Large intestine (tissue), 3 donors: Measurements from ENCODE around the gene USP13. TPM values are rescaled to one million over a fixed set of nuclear protein-coding genes. Genes with fewer than 3 reads are reported as not detected.
"Not testable (repeated sequence)": the region's sequence is repeated elsewhere in the genome, so short reads cannot be mapped to it uniquely, and the experiment has no call there.

Source experiments
- DNase-seq, 2 donors: peaks; one replicate each; pipeline versions ENCODE4 v3.0.0 to v3.0.0-alpha.2; 2013
- H3K27ac ChIP-seq: one replicate; pipeline ENCODE4 v1.5.1; 2013; ENCODE audit warnings: low read length
- H3K27me3 ChIP-seq: 2 replicates; pipeline ENCODE4 v1.6.1; 2013; ENCODE audit warnings: low read length; ENCODE audit not compliant: control insufficient read depth, insufficient read depth
- H3K36me3 ChIP-seq: 2 replicates; pipeline ENCODE4 v1.6.1; 2013; ENCODE audit warnings: low read length; ENCODE audit not compliant: control insufficient read depth, insufficient read depth
- H3K4me1 ChIP-seq: one replicate; pipeline ENCODE4 v1.6.1; 2013; ENCODE audit warnings: low read length; ENCODE audit not compliant: control insufficient read depth, insufficient read depth
- H3K4me3 ChIP-seq: one replicate; pipeline ENCODE4 v1.5.1; 2013; ENCODE audit warnings: low read length
- H3K9me3 ChIP-seq: one replicate; pipeline ENCODE4 v1.6.1; 2013; ENCODE audit warnings: mild to moderate bottlenecking, low read depth, low read length, moderate library complexity; ENCODE audit not compliant: control insufficient read depth
- WGBS: methylation state at CpG from one replicate; pipeline ENCODE4 v1.1.5; 2013; ENCODE audit warnings: low lambda C conversion rate; ENCODE audit not compliant: insufficient coverage; 5-methylcytosine and 5-hydroxymethylcytosine counted together
- polyA plus RNA-seq: library from polyadenylated mRNA; unstranded; fragments of 120-200 nt; gene quantifications from one replicate; pipeline ENCODE4 v1.2.1, GENCODE V29; 2013

The USP13 gene
- polyA plus RNA-seq, 1 donor, result 4.7 TPM

- Histone ChIP-seq H3K36me3 (peaks cover 50% of the 10 kb centered on the region), H3K9me3 (no peaks in the 10 kb centered on the region), H3K4me1 (no peaks in the 10 kb centered on the region), H3K27ac (no peak overlapping the region), H3K4me3 (no peak overlapping the region), H3K27me3 (no peaks in the 10 kb centered on the region)
- no peak for DNase-seq
- WGBS, result no CpG with 5 or more reads among the region's 2 CpGs
These were observed 30.8 kb upstream of the USP13 start for GRCh38 chr3:179622023-179622422.

DNA sequence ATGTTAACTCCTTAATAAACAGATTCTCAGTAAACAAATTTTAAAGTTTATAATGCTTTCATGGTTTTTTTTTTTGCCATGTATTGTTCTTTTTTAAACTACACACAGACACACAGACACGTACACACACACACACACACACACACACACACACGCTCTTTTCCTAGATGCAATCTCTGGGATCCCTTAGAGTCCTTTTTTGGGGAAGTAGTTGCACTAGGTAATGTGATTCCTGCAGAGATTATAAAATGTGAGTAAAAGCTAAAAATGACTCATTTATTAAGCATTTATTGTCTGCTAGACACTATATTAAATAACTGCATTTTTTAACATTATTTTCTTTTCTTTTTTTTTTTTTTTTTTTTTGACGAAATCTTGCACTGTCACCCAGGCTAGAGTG, 28.4 kb upstream of the USP13 start:
- DNase-seq, result no peak
- WGBS, result no CpG with 5 or more reads among the region's 3 CpGs
- Histone ChIP-seq H3K9me3 (no peaks in the 10 kb centered on the region), H3K4me1 (no peaks in the 10 kb centered on the region), H3K27me3 (no peaks in the 10 kb centered on the region), H3K4me3 (no peak overlapping the region), H3K36me3 (peaks cover 37% of the 10 kb centered on the region), H3K27ac (no peak overlapping the region)

DNA sequence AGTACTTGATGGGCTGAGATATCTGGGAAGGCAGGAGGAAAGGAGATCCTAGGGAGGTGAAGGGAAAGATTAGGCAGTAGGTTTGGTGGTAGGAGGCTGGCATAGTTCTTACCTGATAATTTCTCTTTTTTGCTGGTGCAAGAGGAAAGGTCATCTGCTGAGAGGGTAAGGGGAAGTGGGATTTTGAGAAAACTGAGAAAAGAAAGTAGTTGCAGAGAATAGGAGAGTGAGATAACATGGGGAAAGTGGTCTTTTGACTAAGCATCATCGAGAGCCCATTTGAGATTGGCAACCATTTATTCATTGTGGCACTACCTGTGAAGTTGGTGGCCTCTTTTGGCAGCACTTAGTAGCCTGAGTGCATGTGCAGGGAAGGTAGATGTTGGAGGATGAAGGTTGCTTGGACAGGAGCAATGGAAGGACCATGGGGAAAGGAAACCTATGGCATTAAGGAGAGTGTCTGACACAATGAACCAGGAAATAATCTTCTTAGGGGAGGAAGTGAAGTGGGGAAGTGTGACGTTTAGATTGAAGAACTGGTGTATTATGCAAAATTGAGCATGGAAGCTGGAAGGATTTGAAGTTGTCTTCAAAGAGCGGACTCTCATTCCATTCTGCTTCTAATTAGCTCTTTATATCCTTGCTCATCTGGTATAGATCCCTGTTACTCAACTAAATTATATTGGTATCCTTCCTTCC, 21.9 kb upstream of the USP13 start:
- 100% methylated on average over 1 of the region's 3 CpGs for WGBS
- Histone ChIP-seq H3K4me1 (no peaks in the 10 kb centered on the region), H3K27ac (no peak overlapping the region), H3K36me3 (no peaks in the 10 kb centered on the region), H3K4me3 (no peak overlapping the region), H3K9me3 (no peaks in the 10 kb centered on the region), H3K27me3 (no peaks in the 10 kb centered on the region)
- no peak for DNase-seq

GRCh38 chr3:179640469-179640868, 12.4 kb upstream of the USP13 start:
- H3K27ac ChIP-seq, result no peak overlapping the region
- H3K27me3 ChIP-seq, result no peaks in the 10 kb centered on the region
- H3K4me1 ChIP-seq, result peaks cover 8% of the 10 kb centered on the region
- H3K4me3 ChIP-seq, result no peak overlapping the region
- H3K36me3 ChIP-seq, result no peaks in the 10 kb centered on the region
- no CpG with 5 or more reads among the region's 1 CpG for WGBS
- H3K9me3 ChIP-seq, result no peaks in the 10 kb centered on the region
- DNase-seq, result no peak

DNA sequence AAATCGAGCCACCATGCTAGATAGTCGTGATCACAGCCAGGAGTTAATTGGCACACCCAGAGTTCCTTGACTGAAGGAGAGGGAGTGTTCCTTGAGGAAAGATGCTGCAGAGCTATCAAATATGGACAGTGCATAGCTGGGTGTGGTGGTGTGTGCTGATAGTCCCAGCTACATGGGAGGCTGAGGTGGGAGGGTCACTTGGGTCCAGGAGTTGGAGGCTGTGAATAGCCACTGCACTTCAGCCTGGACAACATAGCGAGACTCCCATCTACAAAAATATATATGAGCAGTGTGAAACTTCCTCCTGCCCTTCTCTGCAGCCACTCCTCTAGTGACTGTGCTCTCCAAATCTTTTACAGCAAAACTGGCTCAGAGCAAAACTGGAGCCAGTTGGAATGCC, 10.0 kb upstream of the USP13 start:
- WGBS, result 100% methylated on average over 1 of the region's 3 CpGs
- Histone ChIP-seq H3K9me3 (no peaks in the 10 kb centered on the region), H3K27ac (no peak overlapping the region), H3K4me3 (no peak overlapping the region), H3K27me3 (no peaks in the 10 kb centered on the region), H3K36me3 (no peaks in the 10 kb centered on the region), H3K4me1 (peaks cover 8% of the 10 kb centered on the region)
- no peak for DNase-seq

DNA sequence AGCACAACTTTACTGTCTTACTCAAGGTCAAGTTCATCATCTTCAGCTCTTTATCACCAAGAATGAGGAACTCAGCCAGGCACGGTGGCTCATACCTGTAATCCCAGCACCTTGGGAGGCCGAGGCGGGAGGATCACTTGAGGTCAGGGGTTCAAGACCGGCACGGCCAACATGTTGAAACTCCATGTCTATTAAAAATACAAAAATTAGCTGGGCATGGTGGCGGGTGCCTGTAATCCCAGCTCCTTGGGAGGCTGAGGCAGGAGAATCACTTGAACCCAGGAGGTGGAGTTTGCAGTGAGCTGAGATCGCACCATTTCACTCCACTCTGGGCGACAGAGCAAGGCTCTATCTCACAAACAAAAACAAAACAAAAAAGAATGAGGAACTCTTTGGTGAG, 9.0 kb upstream of the USP13 start:
- no CpG with 5 or more reads among the region's 8 CpGs for WGBS
- not testable (repeated sequence) for H3K27ac ChIP-seq

DNA sequence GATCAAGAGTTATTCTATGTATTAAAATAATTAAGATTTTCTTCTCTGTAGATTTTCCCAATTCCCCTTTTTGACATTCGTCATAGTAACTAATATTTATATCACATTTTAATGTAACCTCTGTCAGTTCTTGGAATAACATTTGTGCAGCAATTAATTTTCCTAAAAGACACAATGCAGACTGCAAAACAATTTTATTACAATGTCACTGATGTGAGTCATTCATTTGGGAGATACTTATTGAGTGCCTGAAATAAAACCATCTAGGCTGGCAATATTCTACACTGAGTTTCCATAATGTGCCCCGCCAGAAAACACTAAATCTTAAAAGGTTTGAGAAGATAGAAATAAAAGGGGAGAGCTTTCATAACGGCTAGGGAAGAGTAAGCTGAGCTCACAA, 6.7 kb upstream of the USP13 start:
- 100% methylated on average over 3 of the region's 3 CpGs for WGBS

More for the DNA sequence above, 9.0 kb upstream of the USP13 start:
- H3K36me3 ChIP-seq, DNase-seq, H3K4me1 ChIP-seq, H3K27me3 ChIP-seq, H3K9me3 ChIP-seq, H3K4me3 ChIP-seq: not testable (repeated sequence)

DNA sequence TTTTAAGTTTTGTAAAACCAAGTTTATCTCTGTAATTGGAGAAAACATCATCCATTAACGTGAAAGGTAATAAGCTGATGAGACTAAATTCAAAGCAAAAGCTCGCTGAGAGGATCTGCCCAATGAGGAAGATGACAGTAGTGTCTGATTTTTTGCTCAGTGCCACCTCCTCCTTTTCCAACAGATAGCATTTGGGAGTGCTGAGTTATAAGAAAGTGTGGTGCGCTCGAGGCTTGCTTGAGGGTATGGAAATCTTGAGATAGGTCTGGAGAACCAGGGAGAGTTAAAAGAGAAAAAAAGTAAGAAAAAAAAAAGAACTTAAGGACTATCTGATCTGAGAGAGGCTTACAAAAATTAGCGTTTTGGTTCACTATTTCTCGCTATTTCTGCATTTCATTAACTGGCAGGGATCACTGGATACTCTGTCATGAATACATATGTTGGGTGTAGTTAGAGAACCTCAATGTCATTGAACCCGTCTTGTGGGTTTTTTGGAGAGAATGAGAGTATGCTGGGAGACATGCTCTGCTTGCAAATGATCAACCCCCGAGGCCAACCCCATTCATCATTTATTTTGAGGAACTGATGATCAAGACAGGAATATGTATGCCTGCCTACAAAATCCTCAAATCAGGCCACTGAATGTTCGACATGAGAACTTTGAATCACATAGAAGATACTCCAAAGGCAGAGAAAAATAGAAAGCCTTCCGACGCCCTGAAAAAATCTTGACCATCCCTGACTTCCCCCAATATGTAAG, 973 bp upstream of the USP13 start:
- 80% methylated on average over 4 of the region's 11 CpGs for WGBS
- H3K27me3 ChIP-seq, result peaks cover 2% of the 10 kb centered on the region
- DNase-seq, result peak in 1 of 2 donors; percentile 10

More for the DNA sequence above, 6.7 kb upstream of the USP13 start:
- Histone ChIP-seq H3K36me3 (no peaks in the 10 kb centered on the region), H3K27me3 (no peaks in the 10 kb centered on the region), H3K4me3 (no peak overlapping the region), H3K9me3 (no peaks in the 10 kb centered on the region), H3K27ac (no peak overlapping the region), H3K4me1 (peaks cover 8% of the 10 kb centered on the region)
- no peak for DNase-seq

GRCh38 chr3:179653096-179653797, 407 bp downstream of the USP13 start:
- Histone ChIP-seq H3K9me3 (peaks cover 2% of the 10 kb centered on the region), H3K4me3 (peak overlapping the region; percentile 84), H3K27me3 (peaks cover 2% of the 10 kb centered on the region), H3K36me3 (no peaks in the 10 kb centered on the region), H3K4me1 (no peaks in the 10 kb centered on the region), H3K27ac (peak overlapping the region; percentile 84)
- no CpG with 5 or more reads among the region's 77 CpGs for WGBS
- DNase-seq, result peak; percentile 38 to 80

More for the DNA sequence above, 973 bp upstream of the USP13 start:
- peaks cover 2% of the 10 kb centered on the region for H3K9me3 ChIP-seq
- peak overlapping the region; percentile 64 for H3K27ac ChIP-seq
- no peaks in the 10 kb centered on the region for H3K36me3 ChIP-seq
- no peaks in the 10 kb centered on the region for H3K4me1 ChIP-seq
- H3K4me3 ChIP-seq, result peak overlapping the region; percentile 62

DNA sequence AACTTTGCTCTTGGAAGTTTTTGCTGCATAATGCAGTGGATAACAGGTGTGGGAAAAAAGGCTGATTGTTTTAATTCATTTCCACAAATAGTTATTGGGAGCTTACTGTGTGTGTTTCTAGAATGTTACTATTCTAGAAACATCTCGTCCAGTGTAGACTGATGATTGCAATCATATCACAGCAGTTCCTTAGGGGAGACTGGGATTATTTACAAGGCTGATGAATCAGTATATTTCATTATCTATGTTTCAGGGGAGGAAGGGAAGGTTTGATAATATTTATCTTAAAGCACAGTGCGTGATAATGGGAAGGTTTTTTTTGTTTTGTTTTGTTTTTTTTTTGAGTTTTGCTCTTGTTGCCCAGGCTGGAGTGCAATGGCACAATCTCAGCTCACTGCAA, 2.4 kb downstream of the USP13 start:
- Histone ChIP-seq H3K27me3 (peaks cover 2% of the 10 kb centered on the region), H3K36me3 (no peaks in the 10 kb centered on the region), H3K4me1 (no peaks in the 10 kb centered on the region), H3K4me3 (no peak overlapping the region), H3K9me3 (peaks cover 2% of the 10 kb centered on the region), H3K27ac (no peak overlapping the region)
- WGBS, result no CpG with 5 or more reads among the region's 2 CpGs
- no peak for DNase-seq
